Measurements from ENCODE around the gene CNPY1. TPM values are rescaled to one million over a fixed set of nuclear protein-coding genes. Genes with fewer than 3 reads are reported as not detected.

Gene CNPY1
- total RNA-seq, 1 donor from 2014 or later = 2.2 TPM

DNA sequence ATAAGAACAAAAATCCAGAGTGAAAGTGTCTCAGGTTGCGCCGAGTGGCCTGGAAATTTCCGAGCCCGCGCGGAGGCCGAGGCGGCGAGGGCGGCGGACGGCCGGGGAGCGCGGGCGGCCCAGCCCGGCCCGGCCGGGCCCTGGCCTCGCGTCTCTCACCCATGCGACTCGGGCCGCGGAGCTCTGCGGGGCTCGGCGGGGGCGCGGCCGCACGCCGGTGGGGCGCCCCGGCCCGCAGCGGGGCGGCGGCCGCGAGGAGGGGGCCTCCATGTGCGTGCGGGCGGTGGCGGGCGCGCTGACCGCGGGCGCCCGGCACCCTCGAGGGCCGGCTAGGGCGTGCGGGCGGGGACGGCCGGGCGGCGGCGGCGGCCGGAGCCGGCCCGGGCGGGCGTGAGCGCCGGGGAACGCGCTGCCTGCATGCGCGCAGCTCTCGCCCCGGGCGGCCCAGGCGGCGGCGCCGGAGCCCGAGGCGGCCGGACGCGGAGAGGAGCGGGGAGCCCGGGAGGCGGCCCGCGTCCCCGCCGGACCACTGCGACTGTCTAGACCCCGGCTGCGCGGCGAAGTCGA, 88.7 kb downstream of the CNPY1 start:
- DNase-seq (ENCODE audit: low read depth) = no peak

DNA sequence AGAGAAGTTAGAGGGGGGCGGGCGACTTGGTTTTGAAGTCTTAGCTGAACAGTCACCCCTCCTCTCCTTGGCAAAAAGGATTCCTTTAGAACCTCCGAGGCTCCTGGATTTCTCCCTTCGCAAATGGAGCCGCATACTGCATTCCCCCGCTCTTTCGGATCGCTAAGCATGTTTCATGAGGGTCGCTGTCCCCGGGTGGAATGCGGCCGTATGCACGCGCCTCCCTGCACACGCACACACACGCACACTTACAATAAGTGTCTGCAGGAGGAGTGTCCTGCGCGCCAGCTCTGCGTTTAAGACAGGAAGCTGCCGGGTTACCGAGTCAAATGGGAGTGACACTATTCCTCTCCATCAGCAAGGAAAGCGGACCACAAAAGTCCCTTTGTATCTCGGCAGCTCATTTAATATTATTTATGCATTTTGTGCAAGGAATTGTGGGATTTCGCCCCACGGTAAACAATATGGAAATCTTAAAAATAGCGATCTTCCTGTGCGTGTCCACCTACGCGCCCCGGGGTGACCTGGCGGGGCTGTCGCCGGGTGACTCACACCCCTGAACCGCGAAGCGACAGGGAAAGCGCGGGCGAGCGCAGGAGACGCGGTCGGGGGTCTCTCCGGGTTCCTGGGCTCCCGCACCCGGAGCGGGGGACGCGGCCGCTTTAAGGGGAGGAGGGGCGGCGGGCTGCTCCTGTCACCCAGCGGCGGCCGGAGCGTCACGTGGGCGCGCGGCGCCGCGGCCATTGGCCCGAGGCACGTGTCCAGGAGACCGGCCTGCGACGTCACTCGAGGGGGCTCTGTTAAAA, 89.4 kb downstream of the CNPY1 start:
- peak; percentile 71 for DNase-seq (ENCODE audit: low read depth)

DNA sequence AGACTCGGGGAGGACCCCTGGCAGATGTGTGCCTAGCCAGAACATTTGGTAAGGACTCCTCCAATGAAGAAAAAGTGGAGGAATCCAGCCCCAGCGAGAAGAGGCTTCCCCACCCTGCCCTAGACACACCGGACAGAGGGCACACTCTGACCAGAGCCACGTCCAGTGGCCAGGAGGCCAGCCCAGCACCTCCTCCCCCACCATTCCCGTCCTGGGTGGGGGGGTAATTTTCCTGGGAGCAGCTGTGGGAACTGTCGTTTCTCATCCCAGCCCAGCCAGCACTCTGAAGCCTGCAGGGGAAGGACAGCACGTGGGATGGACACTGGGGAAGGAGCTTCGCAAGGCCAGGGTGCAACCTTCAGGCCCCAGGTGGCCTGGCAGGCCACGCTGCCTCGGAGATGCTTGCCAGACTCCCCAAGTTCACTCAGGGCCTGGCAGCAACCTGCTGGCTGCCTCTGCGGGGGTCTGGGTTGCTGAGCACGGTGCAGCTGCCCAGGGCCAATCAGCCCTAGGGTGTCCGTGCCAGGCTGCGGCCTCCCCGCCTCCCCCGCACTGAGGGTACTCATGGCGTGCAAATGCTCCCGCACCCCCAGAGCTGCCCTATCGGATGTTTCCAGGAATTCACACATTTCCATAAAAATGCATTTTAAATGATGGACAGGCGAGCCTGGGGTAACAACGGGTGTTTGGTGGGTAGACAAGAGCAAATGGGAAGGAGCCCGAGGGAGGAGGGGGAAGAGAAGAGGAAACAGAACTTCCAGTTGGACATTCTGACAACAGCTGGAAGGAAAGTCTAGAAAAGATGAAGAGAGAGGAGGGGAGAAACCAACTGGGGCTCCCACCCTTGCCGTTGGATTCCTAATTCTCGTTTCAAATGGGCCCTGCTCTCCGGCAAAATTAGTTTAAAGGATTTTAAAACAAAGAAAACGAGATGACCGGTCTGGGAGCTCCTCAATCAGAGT, 90.3 kb downstream of the CNPY1 start:
- DNase-seq (ENCODE audit: low read depth) = peak; percentile 45

DNA sequence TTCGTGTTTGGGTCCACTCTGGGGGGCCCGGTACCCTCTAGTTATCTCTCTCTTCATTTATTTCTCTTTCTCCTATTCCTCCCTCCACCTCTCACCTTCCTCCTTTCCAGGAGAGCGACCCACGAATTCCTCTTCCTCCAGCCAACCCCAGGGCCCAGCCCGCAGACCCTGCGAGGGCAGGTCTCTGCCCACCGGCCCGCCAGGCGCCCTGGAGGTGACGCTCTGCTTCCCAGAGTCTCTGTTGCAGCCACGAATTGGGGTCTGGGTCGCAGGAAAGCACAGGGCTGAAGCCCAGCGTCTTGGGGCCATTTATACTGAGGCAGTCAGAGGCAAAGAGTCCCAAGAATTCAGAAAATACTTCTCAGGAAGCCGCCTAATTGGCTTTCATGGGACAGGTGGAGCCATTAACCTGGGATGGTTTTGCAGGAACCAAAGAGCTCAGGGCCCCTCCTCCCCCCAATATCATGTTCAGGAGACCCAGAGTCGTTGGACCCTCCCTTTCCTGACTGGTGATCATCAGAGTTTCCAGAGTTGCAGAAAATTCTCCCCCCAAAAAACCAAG, 91.1 kb downstream of the CNPY1 start:
- no peak for DNase-seq (ENCODE audit: low read depth)

DNA sequence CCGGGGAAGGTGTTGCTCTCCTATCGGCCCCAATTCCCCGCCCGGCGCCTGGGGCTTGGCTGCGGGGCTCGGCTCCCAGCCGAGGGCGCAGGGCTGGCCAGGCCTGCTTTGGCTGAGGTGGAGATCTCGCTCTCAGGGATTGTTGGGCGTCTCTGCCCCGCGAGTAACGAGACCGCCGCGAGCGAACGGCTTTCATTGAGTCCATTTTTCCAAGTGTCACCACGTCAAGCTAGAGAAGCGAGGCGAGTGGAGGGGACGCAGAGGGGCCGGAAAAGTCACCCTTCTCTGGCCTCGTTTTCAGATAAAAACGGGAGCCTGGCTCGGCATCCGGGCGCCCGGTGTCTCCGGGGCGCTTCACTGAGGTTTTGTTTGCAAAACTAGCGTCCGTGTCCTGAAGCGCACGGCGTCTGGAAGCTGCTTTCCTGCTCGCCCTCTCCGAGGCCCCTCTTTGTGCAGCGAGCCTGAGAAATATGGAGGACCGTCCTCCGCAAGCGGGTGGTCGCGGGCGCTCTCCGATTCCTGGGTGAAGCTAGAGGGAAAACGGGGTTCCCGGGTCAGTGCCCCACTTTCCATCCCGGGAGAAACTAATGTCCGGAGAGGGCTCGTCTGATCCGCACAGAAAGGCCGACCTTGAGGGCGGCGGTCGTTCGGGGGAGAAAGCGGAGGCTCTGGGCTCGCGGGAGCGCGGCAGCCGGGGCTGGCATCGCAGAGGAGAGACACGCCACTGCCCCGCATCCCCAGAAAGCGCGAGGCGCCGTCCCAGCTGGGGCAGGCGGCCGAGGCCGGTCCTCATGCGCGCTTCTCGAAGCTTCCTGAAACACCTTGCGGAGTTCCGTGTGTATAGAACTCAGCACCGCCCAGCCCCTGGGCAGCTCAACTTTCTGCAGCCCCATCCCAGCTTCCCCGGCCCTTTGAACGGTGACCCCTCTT, 91.9 kb downstream of the CNPY1 start:
- DNase-seq (ENCODE audit: low read depth) = no peak

DNA sequence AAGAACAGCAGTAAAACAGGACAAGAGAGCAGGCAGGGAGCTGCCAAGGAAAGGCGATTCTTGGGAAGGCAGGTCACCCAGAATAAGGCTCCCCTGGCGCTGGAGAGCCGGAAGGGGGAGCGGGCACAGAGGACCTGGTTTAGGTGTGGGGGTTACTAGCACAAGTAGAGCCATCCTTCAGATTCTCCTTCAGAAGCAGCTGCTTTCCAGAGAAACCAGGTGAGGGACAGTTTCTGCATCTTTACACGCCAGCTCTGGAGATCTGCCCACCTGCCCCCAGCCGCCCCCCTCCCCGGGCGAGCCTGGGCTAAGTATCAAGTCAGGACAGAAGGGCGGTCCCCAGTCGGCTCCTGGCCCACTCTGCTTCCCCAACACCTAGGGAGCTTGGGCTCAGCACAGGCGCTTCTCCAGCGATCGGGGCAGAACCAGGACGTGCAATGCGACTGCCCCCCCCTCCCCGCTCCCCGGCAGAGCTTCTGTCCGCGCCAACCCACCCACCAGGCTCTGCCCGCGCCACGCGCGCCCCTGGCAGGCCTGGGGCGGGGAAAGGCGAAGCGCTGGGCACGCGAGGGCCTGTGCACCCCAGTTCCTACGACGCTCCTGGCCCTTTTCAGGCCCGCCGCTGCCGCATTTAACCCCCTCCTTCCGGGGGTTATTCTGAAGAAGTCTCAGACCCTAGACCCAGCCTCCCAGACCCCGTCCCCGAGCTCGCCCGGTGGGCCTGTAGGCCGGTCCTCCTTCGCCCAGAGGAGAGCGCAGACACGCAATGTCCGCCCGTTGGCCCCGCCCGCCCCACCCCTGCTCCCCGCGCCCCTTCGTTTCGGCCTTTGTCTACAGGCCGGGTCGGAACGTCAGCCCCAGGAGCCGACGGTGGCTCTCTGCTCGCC, 92.8 kb downstream of the CNPY1 start:
- no peak for DNase-seq (ENCODE audit: low read depth)

DNA sequence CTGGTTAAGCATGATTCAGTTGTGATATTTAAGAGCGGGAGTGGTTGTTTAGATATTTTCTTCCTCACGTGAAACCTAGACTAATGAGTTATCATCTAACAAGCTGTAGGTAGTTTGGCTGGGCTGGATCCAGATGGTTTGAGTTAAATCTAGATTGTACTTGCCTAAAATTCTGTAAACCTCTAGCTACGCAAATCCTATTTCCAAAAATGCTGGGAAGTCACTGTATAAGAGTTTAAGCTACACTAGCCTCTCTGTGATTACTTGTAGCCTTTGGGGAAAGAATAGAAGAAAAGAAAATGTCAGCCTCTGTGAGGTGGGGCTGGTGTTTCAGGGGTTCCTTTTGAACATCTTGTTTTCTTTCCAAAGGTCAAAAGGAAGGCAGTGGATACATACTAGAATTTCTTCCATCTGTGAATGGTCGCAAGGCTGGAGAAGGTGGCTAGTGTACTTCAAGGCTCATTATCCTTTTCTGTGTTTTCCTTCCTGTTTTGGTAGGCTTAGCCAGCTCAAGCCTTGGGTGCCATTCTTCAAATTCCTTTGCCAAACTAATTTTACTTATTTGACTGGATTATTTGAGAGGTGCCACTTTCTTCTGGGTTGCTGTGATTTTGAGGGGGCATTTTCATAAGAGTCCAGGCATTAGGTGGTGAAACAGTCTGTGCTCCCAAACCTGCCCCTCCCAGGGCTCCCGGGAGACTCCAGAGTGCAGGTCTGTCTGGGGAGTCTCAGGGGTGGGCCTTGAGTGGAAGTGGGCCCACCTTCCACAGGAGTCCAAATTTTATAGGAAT, 93.7 kb downstream of the CNPY1 start:
- no peak for DNase-seq (ENCODE audit: low read depth)

DNA sequence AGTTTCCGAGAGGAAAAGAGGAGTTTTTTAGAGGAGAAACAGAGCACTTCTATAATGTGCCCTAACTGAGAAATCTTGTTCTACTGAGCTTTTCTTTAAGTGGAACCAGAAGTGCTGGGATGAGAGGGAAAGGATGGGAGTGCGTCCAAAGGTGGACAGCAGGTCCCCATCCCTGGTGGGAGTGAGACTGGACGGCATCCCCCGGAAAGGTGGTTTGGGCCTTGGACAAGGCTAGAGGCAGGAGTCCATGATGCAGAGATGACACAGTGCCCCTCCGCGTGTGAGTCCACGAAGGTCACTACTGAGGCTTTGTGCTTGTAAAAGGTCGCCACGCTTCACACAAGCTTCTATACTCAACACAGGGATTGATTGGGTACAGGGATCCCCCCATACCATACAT, 94.5 kb downstream of the CNPY1 start:
- no peak for DNase-seq (ENCODE audit: low read depth)

Other genes with a start within 250 kb of the CNPY1 start
- gene INSIG1, start 248.7 kb downstream of the CNPY1 start, total RNA-seq = 313 and 655 TPM in 2 replicates
- gene EN2, start 88.4 kb downstream of the CNPY1 start, total RNA-seq = 0.91 and 1.7 TPM in 2 replicates
- gene RBM33, start 98.1 kb upstream of the CNPY1 start, total RNA-seq = 29.4 and 34.8 TPM in 2 replicates

Measured in myocyte (in vitro differentiated cells).